ENCODE data around the gene TRIM27. TPM values are rescaled to one million over a fixed set of nuclear protein-coding genes. Genes with fewer than 3 reads are reported as not detected.

TRIM27 gene
- total RNA-seq, 1 experiment from 2014 or later: 79.8 TPM

DNA sequence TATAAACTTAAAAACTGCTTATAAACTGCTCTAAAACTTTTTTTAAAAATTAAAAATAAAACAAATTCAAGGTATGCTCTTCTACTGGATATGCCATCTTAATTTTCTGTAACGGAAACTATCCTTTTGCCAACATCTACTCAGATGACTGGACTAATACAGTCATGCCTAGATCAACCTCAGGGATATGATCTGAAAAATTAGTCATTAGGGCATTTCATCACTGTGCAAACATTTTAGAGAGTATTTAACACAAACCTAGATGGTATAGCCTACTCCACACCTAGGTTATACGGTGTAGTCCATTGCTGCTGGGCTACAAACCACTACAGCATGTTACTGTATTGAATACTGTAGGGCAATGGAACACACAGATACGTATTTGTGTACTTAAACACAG lies 64.8 kb downstream of the TRIM27 start:
- ChIA-PET POLR2A (no interaction called here), CTCF (no interaction called here)
- DNase-seq (ENCODE audit: low spot score): no peak
- H3K9me3 Mint-ChIP-seq: peaks cover 4% of the 10 kb centered on the region; the same call in 1 of the 2 replicates
- no peak for ATAC-seq
- TF ChIP-seq SP1 (CRISPR knock-in tag; conservative IDR thresholded peaks at IDR 0.05) (no peak), STAT6 (CRISPR knock-in tag; conservative IDR thresholded peaks at IDR 0.05; ENCODE audit: low read depth) (no peak), JAZF1 (CRISPR knock-in tag; IDR thresholded peaks at IDR 0.05) (no peak), ZNF671 (CRISPR knock-in tag; IDR thresholded peaks at IDR 0.05) (no peak), SMAD4 (CRISPR knock-in tag; IDR thresholded peaks at IDR 0.05) (no peak), CDX4 (CRISPR knock-in tag; IDR thresholded peaks at IDR 0.05; ENCODE audit: borderline replicate concordance) (no peak), ZNF263 (CRISPR knock-in tag; IDR thresholded peaks at IDR 0.05; ENCODE audit: low read depth) (no peak)
- TF ChIP-seq, protein P1, sequence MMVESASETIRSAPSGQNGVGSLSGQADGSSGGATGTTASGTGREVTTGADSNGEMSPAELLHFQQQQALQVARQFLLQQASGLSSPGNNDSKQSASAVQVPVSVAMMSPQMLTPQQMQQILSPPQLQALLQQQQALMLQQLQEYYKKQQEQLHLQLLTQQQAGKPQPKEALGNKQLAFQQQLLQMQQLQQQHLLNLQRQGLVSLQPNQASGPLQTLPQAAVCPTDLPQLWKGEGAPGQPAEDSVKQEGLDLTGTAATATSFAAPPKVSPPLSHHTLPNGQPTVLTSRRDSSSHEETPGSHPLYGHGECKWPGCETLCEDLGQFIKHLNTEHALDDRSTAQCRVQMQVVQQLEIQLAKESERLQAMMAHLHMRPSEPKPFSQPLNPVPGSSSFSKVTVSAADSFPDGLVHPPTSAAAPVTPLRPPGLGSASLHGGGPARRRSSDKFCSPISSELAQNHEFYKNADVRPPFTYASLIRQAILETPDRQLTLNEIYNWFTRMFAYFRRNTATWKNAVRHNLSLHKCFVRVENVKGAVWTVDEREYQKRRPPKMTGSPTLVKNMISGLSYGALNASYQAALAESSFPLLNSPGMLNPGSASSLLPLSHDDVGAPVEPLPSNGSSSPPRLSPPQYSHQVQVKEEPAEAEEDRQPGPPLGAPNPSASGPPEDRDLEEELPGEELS (CRISPR knock-in tag; IDR thresholded peaks at IDR 0.05): no peak
- TF ChIP-seq, protein P2, sequence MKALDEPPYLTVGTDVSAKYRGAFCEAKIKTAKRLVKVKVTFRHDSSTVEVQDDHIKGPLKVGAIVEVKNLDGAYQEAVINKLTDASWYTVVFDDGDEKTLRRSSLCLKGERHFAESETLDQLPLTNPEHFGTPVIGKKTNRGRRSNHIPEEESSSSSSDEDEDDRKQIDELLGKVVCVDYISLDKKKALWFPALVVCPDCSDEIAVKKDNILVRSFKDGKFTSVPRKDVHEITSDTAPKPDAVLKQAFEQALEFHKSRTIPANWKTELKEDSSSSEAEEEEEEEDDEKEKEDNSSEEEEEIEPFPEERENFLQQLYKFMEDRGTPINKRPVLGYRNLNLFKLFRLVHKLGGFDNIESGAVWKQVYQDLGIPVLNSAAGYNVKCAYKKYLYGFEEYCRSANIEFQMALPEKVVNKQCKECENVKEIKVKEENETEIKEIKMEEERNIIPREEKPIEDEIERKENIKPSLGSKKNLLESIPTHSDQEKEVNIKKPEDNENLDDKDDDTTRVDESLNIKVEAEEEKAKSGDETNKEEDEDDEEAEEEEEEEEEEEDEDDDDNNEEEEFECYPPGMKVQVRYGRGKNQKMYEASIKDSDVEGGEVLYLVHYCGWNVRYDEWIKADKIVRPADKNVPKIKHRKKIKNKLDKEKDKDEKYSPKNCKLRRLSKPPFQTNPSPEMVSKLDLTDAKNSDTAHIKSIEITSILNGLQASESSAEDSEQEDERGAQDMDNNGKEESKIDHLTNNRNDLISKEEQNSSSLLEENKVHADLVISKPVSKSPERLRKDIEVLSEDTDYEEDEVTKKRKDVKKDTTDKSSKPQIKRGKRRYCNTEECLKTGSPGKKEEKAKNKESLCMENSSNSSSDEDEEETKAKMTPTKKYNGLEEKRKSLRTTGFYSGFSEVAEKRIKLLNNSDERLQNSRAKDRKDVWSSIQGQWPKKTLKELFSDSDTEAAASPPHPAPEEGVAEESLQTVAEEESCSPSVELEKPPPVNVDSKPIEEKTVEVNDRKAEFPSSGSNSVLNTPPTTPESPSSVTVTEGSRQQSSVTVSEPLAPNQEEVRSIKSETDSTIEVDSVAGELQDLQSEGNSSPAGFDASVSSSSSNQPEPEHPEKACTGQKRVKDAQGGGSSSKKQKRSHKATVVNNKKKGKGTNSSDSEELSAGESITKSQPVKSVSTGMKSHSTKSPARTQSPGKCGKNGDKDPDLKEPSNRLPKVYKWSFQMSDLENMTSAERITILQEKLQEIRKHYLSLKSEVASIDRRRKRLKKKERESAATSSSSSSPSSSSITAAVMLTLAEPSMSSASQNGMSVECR (CRISPR knock-in tag; IDR thresholded peaks at IDR 0.05; ENCODE audit: borderline replicate concordance): no peak
- H3K4me1 Mint-ChIP-seq: peaks cover 16% of the 10 kb centered on the region
- H3K36me3 Mint-ChIP-seq: no peaks in the 10 kb centered on the region
- H3K27me3 Mint-ChIP-seq (ENCODE audit: low read depth): peaks cover 10% of the 10 kb centered on the region
- H3K27ac Mint-ChIP-seq: no peak overlapping the region
- H3K4me3 Mint-ChIP-seq: no peak overlapping the region

DNA sequence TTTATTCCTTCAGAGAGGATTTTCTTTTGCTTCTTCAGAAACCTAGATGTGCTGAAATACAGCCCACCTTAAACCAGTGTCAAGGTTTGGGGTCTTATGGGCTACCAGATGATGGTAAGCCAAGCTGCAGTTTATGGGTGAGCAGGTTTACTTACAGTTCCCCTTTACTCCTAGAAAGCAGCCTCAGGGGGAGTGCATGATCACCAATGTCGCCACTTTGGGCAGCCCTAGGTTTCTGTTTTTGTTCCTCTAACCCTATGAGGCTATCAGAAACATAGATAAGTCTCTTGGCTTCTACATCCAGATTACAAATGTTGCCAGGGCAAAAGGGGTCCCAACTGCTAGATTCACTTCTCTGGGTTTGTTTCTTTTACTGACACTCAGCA lies 67.2 kb downstream of the TRIM27 start:
- ATAC-seq (no peak), DNase-seq (ENCODE audit: low spot score) (no peak)
- Mint-ChIP-seq H3K4me3 (no peak overlapping the region), H3K4me1 (peaks cover 10% of the 10 kb centered on the region), H3K9me3 (peaks cover 4% of the 10 kb centered on the region; the same call in 1 of the 2 replicates), H3K27me3 (ENCODE audit: low read depth) (peaks cover 22% of the 10 kb centered on the region), H3K36me3 (no peaks in the 10 kb centered on the region), H3K27ac (no peak overlapping the region)
- POLR2A ChIA-PET: no interaction called here
- CTCF ChIA-PET: interaction anchor here (1.0 kb wide), 1 partner anchor 19 kb away, joined by 3 read pairs; no protein-coding TSS in a partner anchor
- no peak for TF ChIP-seq NR2C2 (CRISPR knock-in tag; IDR thresholded peaks at IDR 0.05)
- TF ChIP-seq, protein P3, sequence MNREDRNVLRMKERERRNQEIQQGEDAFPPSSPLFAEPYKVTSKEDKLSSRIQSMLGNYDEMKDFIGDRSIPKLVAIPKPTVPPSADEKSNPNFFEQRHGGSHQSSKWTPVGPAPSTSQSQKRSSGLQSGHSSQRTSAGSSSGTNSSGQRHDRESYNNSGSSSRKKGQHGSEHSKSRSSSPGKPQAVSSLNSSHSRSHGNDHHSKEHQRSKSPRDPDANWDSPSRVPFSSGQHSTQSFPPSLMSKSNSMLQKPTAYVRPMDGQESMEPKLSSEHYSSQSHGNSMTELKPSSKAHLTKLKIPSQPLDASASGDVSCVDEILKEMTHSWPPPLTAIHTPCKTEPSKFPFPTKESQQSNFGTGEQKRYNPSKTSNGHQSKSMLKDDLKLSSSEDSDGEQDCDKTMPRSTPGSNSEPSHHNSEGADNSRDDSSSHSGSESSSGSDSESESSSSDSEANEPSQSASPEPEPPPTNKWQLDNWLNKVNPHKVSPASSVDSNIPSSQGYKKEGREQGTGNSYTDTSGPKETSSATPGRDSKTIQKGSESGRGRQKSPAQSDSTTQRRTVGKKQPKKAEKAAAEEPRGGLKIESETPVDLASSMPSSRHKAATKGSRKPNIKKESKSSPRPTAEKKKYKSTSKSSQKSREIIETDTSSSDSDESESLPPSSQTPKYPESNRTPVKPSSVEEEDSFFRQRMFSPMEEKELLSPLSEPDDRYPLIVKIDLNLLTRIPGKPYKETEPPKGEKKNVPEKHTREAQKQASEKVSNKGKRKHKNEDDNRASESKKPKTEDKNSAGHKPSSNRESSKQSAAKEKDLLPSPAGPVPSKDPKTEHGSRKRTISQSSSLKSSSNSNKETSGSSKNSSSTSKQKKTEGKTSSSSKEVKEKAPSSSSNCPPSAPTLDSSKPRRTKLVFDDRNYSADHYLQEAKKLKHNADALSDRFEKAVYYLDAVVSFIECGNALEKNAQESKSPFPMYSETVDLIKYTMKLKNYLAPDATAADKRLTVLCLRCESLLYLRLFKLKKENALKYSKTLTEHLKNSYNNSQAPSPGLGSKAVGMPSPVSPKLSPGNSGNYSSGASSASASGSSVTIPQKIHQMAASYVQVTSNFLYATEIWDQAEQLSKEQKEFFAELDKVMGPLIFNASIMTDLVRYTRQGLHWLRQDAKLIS (CRISPR knock-in tag; IDR thresholded peaks at IDR 0.05; ENCODE audit: borderline replicate concordance): no peak
- TF ChIP-seq STAT6 (CRISPR knock-in tag; conservative IDR thresholded peaks at IDR 0.05; ENCODE audit: low read depth): no peak
- TF ChIP-seq HMGA2 (CRISPR knock-in tag; IDR thresholded peaks at IDR 0.05): no peak
- TF ChIP-seq PRDM15 (CRISPR knock-in tag; IDR thresholded peaks at IDR 0.05): no peak
